Measurements from ENCODE around the gene WNT8A. TPM values are rescaled to one million over a fixed set of nuclear protein-coding genes. Genes with fewer than 3 reads are reported as not detected.
"Not testable (repeated sequence)": the region's sequence is repeated elsewhere in the genome, so short reads cannot be mapped to it uniquely, and the experiment has no call there.

The WNT8A gene
- total and polyA plus RNA-seq, 2 donors (not counting 1 experiment from before 2014, with no cell fraction given): not detected

- Histone ChIP-seq H3K27ac (ENCODE audit: low read length in 2 of 2) (no peak overlapping the region), H4K20me1 (ENCODE audit: control insufficient read depth, insufficient read depth, low read length, poor library complexity, severe bottlenecking) (no peaks in the 10 kb centered on the region), H3K9ac (ENCODE audit: low read length) (no peak overlapping the region), H2AFZ (ENCODE audit: insufficient read depth, low read depth, low read length, poor library complexity, severe bottlenecking) (no peak overlapping the region), H3K27me3 (replicated peaks in 1 of 4; ENCODE audit: control extremely low read depth in 1 of 4, control insufficient read depth in 3 of 4, insufficient read depth in 4 of 4, low read length in 3 of 4) (no peaks in the 10 kb centered on the region), H3K4me1 (ENCODE audit: control insufficient read depth in 2 of 2, insufficient read depth in 2 of 2, low read length in 2 of 2) (peaks cover 8 to 10% of the 10 kb centered on the region in 2 donors), H3K4me2 (replicated peaks; ENCODE audit: low read depth, low read length, poor library complexity, severe bottlenecking) (no peak overlapping the region), H3K4me3 (ENCODE audit: control extremely low read depth in 1 of 5, extremely low read depth in 1 of 5, insufficient read depth in 1 of 5, low read depth in 2 of 5, low read length in 4 of 5) (no peak overlapping the region), H3K79me2 (ENCODE audit: control insufficient read depth, insufficient read depth, low read length) (peaks cover 14% of the 10 kb centered on the region), H3K36me3 (replicated peaks in 1 of 2; ENCODE audit: control extremely low read depth in 1 of 2, control insufficient read depth in 1 of 2, extremely low read depth in 1 of 2, insufficient read depth in 2 of 2, low read length in 1 of 2) (no peaks in the 10 kb centered on the region), H3K9me3 (ENCODE audit: control extremely low read depth in 1 of 3, control insufficient read depth in 2 of 3, insufficient read depth in 1 of 3, low read length in 2 of 3) (no peaks in the 10 kb centered on the region)
- intact Hi-C loops (cut with micrococcal nuclease): loop anchor here (10.0 kb wide), 1 partner anchor 536 kb away; the partner anchor contains the start of gene HSPA9
- no peaks in the 10 kb centered on the region for H3K9me3 Mint-ChIP-seq (ENCODE audit: insufficient read depth)
- no peak overlapping the region for H3K27ac Mint-ChIP-seq
- WGBS (ENCODE audit: insufficient coverage): no CpG with 5 or more reads among the region's 1 CpG
- peaks cover 17% of the 10 kb centered on the region for H3K4me1 Mint-ChIP-seq
- no peak overlapping the region for H3K4me3 Mint-ChIP-seq
- DNase-seq: no peak
- CTCF ChIA-PET: interaction anchor here (0.8 to 2.4 kb wide), 7 partner anchors 9 to 260 kb away, joined by 3 to 13 read pairs (median 6); no protein-coding TSS in a partner anchor
- H3K27me3 Mint-ChIP-seq: no peaks in the 10 kb centered on the region
- no peak for ATAC-seq (ENCODE audit: low read depth)
- TF ChIP-seq EZH2 (IDR thresholded peaks at IDR 0.05; ENCODE audit: borderline replicate concordance, insufficient read depth, low read depth, low read length, poor library complexity, severe bottlenecking): no peak
- TF ChIP-seq CTCF (IDR thresholded peaks at IDR 0.05): no peak
- POLR2A ChIA-PET: no interaction called here
Observed at GRCh38 chr5:138038826-138039225, 45.0 kb upstream of the WNT8A start.

GRCh38 chr5:138045283-138045682 lies 38.5 kb upstream of the WNT8A start:
- intact Hi-C loops (cut with micrococcal nuclease); H3K27me3 Mint-ChIP-seq; H3K4me3 ChIP-seq (ENCODE audit: control extremely low read depth in 1 of 5, extremely low read depth in 1 of 5, insufficient read depth in 1 of 5, low read depth in 2 of 5, low read length in 4 of 5); H3K4me2 ChIP-seq (replicated peaks; ENCODE audit: low read depth, low read length, poor library complexity, severe bottlenecking); H3K4me1 ChIP-seq (ENCODE audit: control insufficient read depth in 2 of 2, insufficient read depth in 2 of 2, low read length in 2 of 2); H3K4me1 Mint-ChIP-seq; H3K9me3 Mint-ChIP-seq (ENCODE audit: insufficient read depth); ATAC-seq (ENCODE audit: low read depth); H3K9me3 ChIP-seq (ENCODE audit: control extremely low read depth in 1 of 3, control insufficient read depth in 2 of 3, insufficient read depth in 1 of 3, low read length in 2 of 3); H2AFZ ChIP-seq (ENCODE audit: insufficient read depth, low read depth, low read length, poor library complexity, severe bottlenecking); H3K9ac ChIP-seq (ENCODE audit: low read length); H3K4me3 Mint-ChIP-seq; H3K27me3 ChIP-seq (replicated peaks in 1 of 4; ENCODE audit: control extremely low read depth in 1 of 4, control insufficient read depth in 3 of 4, insufficient read depth in 4 of 4, low read length in 3 of 4); H4K20me1 ChIP-seq (ENCODE audit: control insufficient read depth, insufficient read depth, low read length, poor library complexity, severe bottlenecking); H3K27ac ChIP-seq (ENCODE audit: low read length in 2 of 2); DNase-seq; POLR2A ChIA-PET; H3K79me2 ChIP-seq (ENCODE audit: control insufficient read depth, insufficient read depth, low read length); H3K36me3 ChIP-seq (replicated peaks in 1 of 2; ENCODE audit: control extremely low read depth in 1 of 2, control insufficient read depth in 1 of 2, extremely low read depth in 1 of 2, insufficient read depth in 2 of 2, low read length in 1 of 2); H3K27ac Mint-ChIP-seq: not testable (repeated sequence)
- CTCF ChIA-PET: interaction anchor here (0.8 kb wide), 1 partner anchor 416 kb away, joined by 3 read pairs; no protein-coding TSS in a partner anchor
- WGBS (ENCODE audit: insufficient coverage): no CpG with 5 or more reads among the region's 3 CpGs
